ENCODE measurements around the gene MYO1G. TPM values are rescaled to one million over a fixed set of nuclear protein-coding genes. Genes with fewer than 3 reads are reported as not detected.
A peak's percentile ranks its signal among the peaks of the same experiment; 100 is the strongest.
"Not testable (repeated sequence)": the region's sequence is repeated elsewhere in the genome, so short reads cannot be mapped to it uniquely, and the experiment has no call there.

MYO1G gene
- total RNA-seq, 4 donors from 2014 or later = 1.3 to 5.0 (median 2.6) TPM

DNA sequence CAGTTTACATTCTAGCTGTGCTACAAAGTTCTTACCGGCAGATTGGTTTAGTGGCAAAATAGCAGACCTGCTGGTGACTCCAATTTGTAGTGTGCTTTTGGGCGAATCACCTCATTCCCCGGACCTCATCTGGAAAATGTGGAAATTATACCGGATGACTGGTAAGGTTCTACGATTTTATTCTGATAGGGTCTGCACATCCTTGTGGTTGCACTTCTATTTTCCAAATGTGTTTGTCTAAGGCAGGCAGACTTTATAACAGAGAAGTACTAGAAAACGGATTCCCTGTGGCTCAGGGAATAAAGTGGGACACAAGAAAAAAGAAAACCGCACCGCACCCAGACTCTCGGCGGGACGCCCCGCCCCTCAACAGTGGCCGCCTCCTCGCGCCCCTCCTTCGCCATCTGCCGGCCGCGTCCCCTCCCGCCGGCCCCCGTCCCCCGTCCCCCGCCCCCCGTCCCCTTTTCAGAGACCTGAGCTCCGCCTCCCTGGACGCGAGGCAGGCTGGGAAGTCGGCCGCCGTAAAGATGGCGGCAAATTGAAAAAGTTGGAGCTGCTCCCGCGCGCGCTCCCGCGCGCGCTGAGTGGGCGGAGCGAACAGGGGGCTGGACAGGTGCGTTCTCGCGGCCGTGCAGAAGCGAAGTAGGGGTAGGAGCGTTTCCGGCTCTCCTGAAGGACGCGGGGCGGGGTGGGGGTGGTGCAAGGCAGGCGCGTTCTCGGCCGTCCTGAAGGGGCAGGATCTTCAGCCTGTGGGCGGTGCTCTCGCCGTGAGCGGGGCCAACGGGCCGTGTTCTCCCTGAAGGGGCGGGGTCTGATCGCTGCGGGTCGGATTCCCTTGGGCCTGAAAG is 20.7 kb upstream of the MYO1G start:
- H3K4me3 ChIP-seq = peak overlapping the region; percentile 43 to 86 (median 79)
- H3K9me3 ChIP-seq = no peaks in the 10 kb centered on the region
- peaks cover 23 to 49% (median 28%) of the 10 kb centered on the region in 3 donors for H3K4me1 ChIP-seq
- WGBS, 2 donors = 0% methylated on average over 10 to 13 of the region's 66 CpGs
- DNase-seq = peak; percentile 96
- TF ChIP-seq, protein P1, sequence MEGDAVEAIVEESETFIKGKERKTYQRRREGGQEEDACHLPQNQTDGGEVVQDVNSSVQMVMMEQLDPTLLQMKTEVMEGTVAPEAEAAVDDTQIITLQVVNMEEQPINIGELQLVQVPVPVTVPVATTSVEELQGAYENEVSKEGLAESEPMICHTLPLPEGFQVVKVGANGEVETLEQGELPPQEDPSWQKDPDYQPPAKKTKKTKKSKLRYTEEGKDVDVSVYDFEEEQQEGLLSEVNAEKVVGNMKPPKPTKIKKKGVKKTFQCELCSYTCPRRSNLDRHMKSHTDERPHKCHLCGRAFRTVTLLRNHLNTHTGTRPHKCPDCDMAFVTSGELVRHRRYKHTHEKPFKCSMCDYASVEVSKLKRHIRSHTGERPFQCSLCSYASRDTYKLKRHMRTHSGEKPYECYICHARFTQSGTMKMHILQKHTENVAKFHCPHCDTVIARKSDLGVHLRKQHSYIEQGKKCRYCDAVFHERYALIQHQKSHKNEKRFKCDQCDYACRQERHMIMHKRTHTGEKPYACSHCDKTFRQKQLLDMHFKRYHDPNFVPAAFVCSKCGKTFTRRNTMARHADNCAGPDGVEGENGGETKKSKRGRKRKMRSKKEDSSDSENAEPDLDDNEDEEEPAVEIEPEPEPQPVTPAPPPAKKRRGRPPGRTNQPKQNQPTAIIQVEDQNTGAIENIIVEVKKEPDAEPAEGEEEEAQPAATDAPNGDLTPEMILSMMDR (IDR thresholded peaks at IDR 0.05) = peak in 1 of 6 experiments; percentile 13
- peak in 1 of 4 donors; percentile 22 for TF ChIP-seq POLR2A (IDR thresholded peaks at IDR 0.05)
- H3K27me3 ChIP-seq = no peaks in the 10 kb centered on the region
- H3K36me3 ChIP-seq = no peaks in the 10 kb centered on the region
- intact Hi-C loops (cut with DNase I) = no loop called here
- H3K27ac ChIP-seq = peak overlapping the region; percentile 76 to 98 (median 94)

DNA sequence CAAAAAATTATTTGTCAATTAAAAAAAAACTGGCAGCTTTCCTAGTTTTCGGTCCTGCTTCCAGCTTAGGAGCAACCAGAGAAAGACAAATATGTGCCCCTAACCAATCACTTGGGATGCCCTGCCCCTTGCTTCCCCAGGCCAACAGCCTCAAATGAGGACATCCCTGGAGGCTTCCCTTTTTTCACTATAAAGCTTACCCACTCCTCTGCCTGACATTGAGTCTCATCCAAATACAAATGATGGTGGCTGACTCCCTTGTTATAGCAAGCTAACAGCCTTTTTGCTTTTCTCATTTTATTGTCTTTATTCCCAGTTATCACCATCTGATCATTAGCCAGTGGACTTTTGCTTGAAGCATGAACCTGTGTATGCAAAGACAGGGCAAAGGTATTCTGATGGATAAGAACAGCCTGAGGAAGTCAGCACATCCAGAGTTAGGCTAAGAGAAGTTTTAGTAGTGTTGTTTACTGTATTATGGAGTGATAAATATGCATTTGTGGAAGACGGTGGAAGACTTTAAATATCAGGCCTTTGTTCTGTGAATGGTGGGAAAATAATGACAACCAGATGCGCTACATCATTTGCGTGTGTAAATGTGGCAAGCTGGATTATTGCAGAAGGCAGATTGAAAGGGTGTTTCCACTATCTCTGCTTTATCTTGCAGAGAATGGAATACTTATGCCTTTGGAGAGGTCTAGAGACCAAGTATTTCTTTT is 19.5 kb upstream of the MYO1G start:
- no peaks in the 10 kb centered on the region for H3K36me3 ChIP-seq
- no peaks in the 10 kb centered on the region for H3K9me3 ChIP-seq
- peaks cover 23 to 42% (median 28%) of the 10 kb centered on the region in 3 donors for H3K4me1 ChIP-seq
- H3K27me3 ChIP-seq = no peaks in the 10 kb centered on the region
- 88 to 92% methylated on average over 4 of the region's 4 CpGs for WGBS, 2 donors
- peak overlapping the region in 3 of 4 donors; percentile 75 to 86 (median 83) for H3K4me3 ChIP-seq
- DNase-seq = no peak
- intact Hi-C loops (cut with DNase I) = no loop called here
- TF ChIP-seq, protein P1 (IDR thresholded peaks at IDR 0.05) = no peak
- no peak for TF ChIP-seq POLR2A (IDR thresholded peaks at IDR 0.05)
- peak overlapping the region in 3 of 4 donors; percentile 76 to 98 (median 96) for H3K27ac ChIP-seq

DNA sequence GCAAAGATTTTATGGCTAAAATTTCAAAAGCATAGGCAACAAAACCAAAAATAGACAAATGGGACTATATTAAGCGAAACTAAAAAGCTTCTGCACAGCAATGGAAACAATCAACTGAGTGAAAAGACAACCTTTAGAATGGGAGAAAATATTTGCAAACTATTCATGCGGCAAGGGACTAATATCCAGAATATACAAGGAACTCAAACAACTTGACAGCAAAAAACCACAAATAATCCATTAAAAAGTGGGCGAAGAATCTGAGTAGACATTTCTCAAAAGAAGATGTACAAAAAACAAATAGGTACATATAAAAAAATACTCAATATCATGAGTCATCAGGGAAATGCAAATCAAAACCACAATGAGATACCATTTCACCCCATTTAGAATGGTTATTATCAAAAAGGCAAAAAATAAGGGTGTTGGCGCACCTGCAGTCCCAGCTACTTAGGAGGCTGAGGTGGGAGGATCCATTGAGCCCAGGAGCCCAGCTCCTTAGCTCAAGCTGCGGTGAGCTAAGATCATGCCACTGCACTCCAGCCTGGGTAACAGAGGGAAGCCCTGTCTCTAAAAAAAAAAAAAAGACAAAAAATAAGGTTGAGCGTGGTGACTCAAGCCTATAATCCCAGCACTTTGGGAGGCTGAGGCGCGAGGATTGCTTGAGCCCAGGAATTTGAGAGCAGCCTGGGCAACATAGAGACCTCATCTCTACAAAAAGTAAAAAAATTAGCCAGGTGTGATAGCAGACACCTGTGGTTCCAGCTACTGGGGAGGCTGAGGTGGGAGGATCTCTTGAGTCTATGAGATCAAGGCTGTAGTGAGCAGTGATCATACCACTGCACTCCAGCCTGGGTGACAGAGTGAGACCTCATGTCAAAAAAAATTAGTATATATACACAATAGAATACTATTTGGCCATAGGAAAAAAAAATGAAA is 17.0 kb upstream of the MYO1G start:
- intact Hi-C loops (cut with DNase I) = no loop called here
- TF ChIP-seq POLR2A (IDR thresholded peaks at IDR 0.05) = no peak
- TF ChIP-seq, protein P1 (IDR thresholded peaks at IDR 0.05) = no peak
- Histone ChIP-seq H3K27me3 (no peaks in the 10 kb centered on the region), H3K27ac (no peak overlapping the region), H3K4me1 (peaks cover 6 to 23% (median 7%) of the 10 kb centered on the region in 3 donors), H3K9me3 (no peaks in the 10 kb centered on the region), H3K4me3 (no peak overlapping the region), H3K36me3 (no peaks in the 10 kb centered on the region)
- DNase-seq = no peak
- 76 to 88% methylated on average over 8 of the region's 8 CpGs for WGBS, 2 donors

DNA sequence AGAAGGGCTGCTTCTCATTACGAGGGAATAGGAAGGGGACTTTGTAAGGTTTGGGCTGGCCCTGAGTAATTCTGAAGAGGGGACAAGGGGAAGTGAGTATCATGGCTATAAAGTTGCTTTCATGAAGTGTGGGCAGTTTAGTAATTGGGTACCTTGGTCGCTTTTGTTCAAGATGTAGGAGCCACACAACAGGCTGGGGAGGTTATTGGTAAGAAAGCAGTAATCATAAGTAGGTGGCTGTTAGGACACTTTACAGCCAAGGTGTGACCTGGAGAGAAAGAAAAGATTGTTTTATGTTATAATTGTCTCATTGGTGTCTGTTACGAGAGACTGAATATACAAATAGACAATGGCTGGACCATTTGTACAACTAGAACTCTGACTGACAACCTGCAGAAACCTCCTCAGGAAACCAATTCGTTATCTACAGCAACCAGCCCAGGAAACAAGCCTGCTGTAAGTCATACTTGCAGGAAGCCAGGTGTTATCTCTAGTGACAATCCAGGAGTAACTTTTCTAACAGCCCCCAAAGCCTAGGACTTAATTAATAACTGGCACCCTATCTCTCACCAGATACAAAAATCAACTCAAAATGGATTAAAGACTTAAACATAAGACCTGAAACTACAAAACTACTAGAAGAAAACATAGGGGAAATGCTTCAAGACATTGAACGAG is 16.2 kb upstream of the MYO1G start:
- TF ChIP-seq, protein P1 (IDR thresholded peaks at IDR 0.05) = no peak
- TF ChIP-seq POLR2A (IDR thresholded peaks at IDR 0.05) = no peak
- Histone ChIP-seq H3K27me3 (no peaks in the 10 kb centered on the region), H3K27ac (no peak overlapping the region), H3K4me1 (peaks cover 5 to 27% (median 7%) of the 10 kb centered on the region in 3 donors), H3K9me3 (no peaks in the 10 kb centered on the region), H3K36me3 (no peaks in the 10 kb centered on the region), H3K4me3 (no peak overlapping the region)
- intact Hi-C loops (cut with DNase I) = no loop called here
- DNase-seq = no peak
- WGBS, 2 donors = 63 to 79% methylated on average over 5 of the region's 5 CpGs

DNA sequence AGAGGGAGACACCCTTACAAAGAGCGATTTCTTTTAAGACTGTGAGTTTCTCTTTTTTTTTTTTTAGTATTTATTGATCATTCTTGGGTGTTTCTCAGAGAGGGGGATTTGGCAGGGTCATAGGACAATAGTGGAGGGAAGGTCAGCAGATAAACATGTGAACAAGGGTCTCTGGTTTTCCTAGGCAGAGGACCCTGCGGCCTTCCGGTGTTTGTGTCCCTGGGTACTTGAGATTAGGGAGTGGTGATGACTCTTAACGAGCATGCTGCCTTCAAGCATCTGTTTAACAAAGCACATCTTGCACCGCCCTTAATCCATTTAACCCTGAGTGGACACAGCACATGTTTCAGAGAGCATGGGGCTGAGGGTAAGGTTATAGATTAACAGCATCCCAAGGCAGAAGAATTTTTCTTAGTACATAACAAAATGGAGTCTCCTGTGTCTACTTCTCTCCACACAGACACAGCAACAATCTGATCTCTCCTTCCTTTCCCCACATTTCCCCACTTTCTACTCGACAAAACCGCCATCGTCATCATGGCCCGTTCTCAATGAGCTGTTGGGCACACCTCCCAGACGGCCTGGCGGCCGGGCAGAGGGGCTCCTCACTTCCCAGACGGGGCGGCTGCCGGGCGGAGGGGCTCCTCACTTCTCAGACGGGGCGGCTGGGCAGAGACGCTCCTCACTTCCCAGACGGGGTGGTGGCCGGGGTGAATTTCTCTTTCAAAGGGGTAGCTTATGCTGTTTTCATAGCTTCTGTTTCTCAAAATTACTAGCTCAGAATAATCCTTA is 13.4 kb upstream of the MYO1G start:
- H3K36me3 ChIP-seq; H3K4me3 ChIP-seq; H3K27ac ChIP-seq; intact Hi-C loops (cut with DNase I); H3K9me3 ChIP-seq; H3K27me3 ChIP-seq; DNase-seq: not testable (repeated sequence)
- 85% methylated on average over 7 to 12 of the region's 21 CpGs for WGBS, 2 donors
- peaks cover under 1 to 24% (median 4%) of the 10 kb centered on the region in 3 donors for H3K4me1 ChIP-seq

All from esophagus squamous epithelium (tissue), 5 donors.